DOHH2 (cell line): Measurements from ENCODE around the gene WFS1.

Experiments
- H3F3A ChIP-seq: fragments of 200-600 bp; sonication (generic), shearing (Covaris generic); 2 replicates; pipeline ENCODE4 v1.6.0; 2016; ENCODE audit warnings: antibody characterized with exemption, mild to moderate bottlenecking; ENCODE audit not compliant: control insufficient read depth, insufficient read depth
- H3K27ac ChIP-seq: fragments of 200-600 bp; sonication (generic); 2 replicates; pipeline ENCODE4 v1.5.1; 2014; ENCODE audit warnings: low read depth, mild to moderate bottlenecking, low read length, moderate library complexity
- H3K27me3 ChIP-seq: fragments of 200-600 bp; sonication (generic); 2 replicates; pipeline ENCODE4 v1.6.1; 2014; ENCODE audit warnings: mild to moderate bottlenecking, low read length, mixed read lengths; ENCODE audit not compliant: control insufficient read depth
- H3K36me3 ChIP-seq: fragments of 200-600 bp; sonication (generic); 2 replicates; pipeline ENCODE4 v1.6.1; 2014; ENCODE audit warnings: mild to moderate bottlenecking, low read length, moderate library complexity, mixed read lengths; ENCODE audit not compliant: control insufficient read depth
- H3K4me1 ChIP-seq: fragments of 200-600 bp; sonication (generic); 2 replicates; pipeline ENCODE4 v1.6.1; 2014; ENCODE audit warnings: mild to moderate bottlenecking, low read length, mixed read lengths; ENCODE audit not compliant: control insufficient read depth
- H3K4me2 ChIP-seq: fragments of 200-600 bp; sonication (generic); 2 replicates; pipeline ENCODE4 v1.6.0; 2014; ENCODE audit warnings: mild to moderate bottlenecking, low read length, moderate library complexity
- H3K4me3 ChIP-seq: fragments of 200-600 bp; sonication (generic); 2 replicates; pipeline ENCODE4 v1.5.1; 2014; ENCODE audit warnings: mild to moderate bottlenecking, low read length, mixed read lengths
- H3K79me2 ChIP-seq: fragments of 200-600 bp; sonication (generic); 2 replicates; pipeline ENCODE4 v1.6.1; 2014; ENCODE audit warnings: mild to moderate bottlenecking, low read length, mixed read lengths; ENCODE audit not compliant: control insufficient read depth
- H3K9me2 ChIP-seq: fragments of 200-600 bp; sonication (generic); replicated peaks from 2 replicates; pipeline ENCODE4 v1.6.1; 2014; ENCODE audit warnings: mild to moderate bottlenecking, low read length, mixed read lengths; ENCODE audit not compliant: control insufficient read depth
- H3K9me3 ChIP-seq: fragments of 200-600 bp; sonication (generic); 2 replicates; pipeline ENCODE4 v1.6.1; 2014; ENCODE audit warnings: antibody characterized with exemption, low read length, mixed read lengths; ENCODE audit not compliant: control insufficient read depth, insufficient read depth
- H4K20me1 ChIP-seq: fragments of 200-600 bp; sonication (generic); 2 replicates; pipeline ENCODE4 v1.6.0; 2014; ENCODE audit warnings: low read depth, mild to moderate bottlenecking, antibody characterized with exemption, low read length, moderate library complexity; ENCODE audit not compliant: control insufficient read depth, insufficient read depth
- CTCF ChIP-seq: fragments of 200-600 bp; sonication (generic); IDR thresholded peaks from one replicate; pipeline ENCODE4 v1.5.1; 2014; ENCODE audit warnings: antibody characterized with exemption, mild to moderate bottlenecking, low read depth, low read length; ENCODE audit not compliant: poor library complexity, severe bottlenecking
- EZH2phosphoT487 ChIP-seq: fragments of 200-600 bp; sonication (generic); IDR thresholded peaks from 2 replicates; pipeline ENCODE4 v1.6.1; 2017; ENCODE audit warnings: borderline replicate concordance, mild to moderate bottlenecking, antibody characterized with exemption, low read length, moderate library complexity, mixed read lengths

The WFS1 gene

DNA sequence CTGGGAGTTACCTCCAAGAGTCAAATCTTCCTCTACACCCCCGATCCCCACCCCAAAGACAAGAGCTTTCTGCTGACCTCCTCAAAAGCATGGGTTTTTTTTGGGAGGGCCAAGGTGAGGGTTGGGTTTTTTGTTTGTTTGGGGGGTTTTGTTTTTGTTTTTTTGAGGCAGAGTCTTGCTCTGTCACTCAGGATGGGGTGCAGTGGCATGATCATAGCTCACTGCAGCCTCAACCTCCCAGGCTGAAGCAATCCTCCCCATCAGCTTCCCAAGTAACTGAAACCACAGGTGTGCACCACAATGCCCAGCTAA lies 18.7 kb upstream of the WFS1 start:
- no peaks in the 10 kb centered on the region for H3K9me3 ChIP-seq
- H3K4me3 ChIP-seq: no peak overlapping the region
- no peaks in the 10 kb centered on the region for H3F3A ChIP-seq
- no peaks in the 10 kb centered on the region for H4K20me1 ChIP-seq
- H3K4me2 ChIP-seq: no peak overlapping the region
- no peak overlapping the region for H3K27ac ChIP-seq
- no peaks in the 10 kb centered on the region for H3K36me3 ChIP-seq
- TF ChIP-seq CTCF: no peak
- TF ChIP-seq EZH2phosphoT487: no peak
- peaks cover 5% of the 10 kb centered on the region; the same call in 1 of the 2 replicates for H3K27me3 ChIP-seq
- H3K9me2 ChIP-seq: no peaks in the 10 kb centered on the region
- H3K4me1 ChIP-seq: no peaks in the 10 kb centered on the region
- H3K79me2 ChIP-seq: no peaks in the 10 kb centered on the region

DNA sequence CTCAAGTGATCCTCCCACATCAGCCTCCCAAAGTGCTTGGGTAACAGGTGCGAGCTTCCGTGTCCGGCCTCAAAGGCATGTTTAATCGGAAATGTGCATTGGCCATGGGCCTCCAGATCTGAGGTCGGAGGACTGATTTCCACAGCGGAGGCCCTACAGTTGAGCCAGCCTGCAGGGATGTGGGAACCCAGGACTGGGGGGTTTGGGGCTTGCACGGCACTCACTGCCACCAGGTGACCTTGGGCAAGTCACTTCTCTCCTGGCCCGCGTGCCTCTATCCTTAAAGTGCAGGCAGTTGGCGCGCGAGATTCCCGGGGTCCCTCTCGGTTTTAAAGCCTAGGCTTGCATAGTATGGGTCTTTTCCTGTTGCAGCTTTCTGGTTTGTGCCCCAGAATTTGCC lies 18.3 kb upstream of the WFS1 start:
- H3K36me3 ChIP-seq: no peaks in the 10 kb centered on the region
- TF ChIP-seq CTCF: no peak
- TF ChIP-seq EZH2phosphoT487: no peak
- peaks cover 5% of the 10 kb centered on the region; the same call in 1 of the 2 replicates for H3K27me3 ChIP-seq
- no peaks in the 10 kb centered on the region for H3K9me3 ChIP-seq
- no peaks in the 10 kb centered on the region for H3F3A ChIP-seq
- H3K79me2 ChIP-seq: no peaks in the 10 kb centered on the region
- H3K9me2 ChIP-seq: no peaks in the 10 kb centered on the region
- no peak overlapping the region for H3K27ac ChIP-seq
- H3K4me1 ChIP-seq: no peaks in the 10 kb centered on the region
- no peak overlapping the region for H3K4me2 ChIP-seq
- H3K4me3 ChIP-seq: no peak overlapping the region
- no peaks in the 10 kb centered on the region for H4K20me1 ChIP-seq

GRCh38 chr4:6252051-6252450 lies 17.6 kb upstream of the WFS1 start:
- H3K36me3 ChIP-seq: no peaks in the 10 kb centered on the region
- TF ChIP-seq CTCF: no peak
- no peak for TF ChIP-seq EZH2phosphoT487

DNA sequence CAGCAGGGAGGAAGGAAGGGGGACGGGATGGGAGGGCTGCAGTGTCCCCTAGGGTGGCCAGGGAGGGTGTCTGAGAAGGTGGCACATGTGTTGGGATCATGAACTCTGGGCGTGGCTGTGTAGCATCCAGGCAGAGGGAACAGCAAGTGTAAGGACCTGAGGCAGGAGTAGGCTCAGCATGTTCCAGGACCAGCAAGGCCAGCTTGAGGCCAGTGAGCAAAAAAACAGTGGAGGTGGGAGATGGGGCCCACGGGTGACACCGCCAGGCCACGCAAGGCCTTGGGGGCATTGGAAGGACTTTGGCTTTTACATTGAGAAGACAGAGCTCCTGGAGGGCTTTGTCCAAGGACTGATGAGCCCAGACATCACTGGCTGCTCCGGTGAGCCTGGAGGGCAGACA lies 16.5 kb upstream of the WFS1 start:
- Histone ChIP-seq H3K9me2 (no peaks in the 10 kb centered on the region), H3K27ac (no peak overlapping the region), H3K4me3 (no peak overlapping the region), H3K4me2 (no peak overlapping the region), H4K20me1 (no peaks in the 10 kb centered on the region), H3K27me3 (peaks cover 5% of the 10 kb centered on the region; the same call in 1 of the 2 replicates), H3F3A (no peaks in the 10 kb centered on the region), H3K9me3 (no peaks in the 10 kb centered on the region), H3K36me3 (no peaks in the 10 kb centered on the region), H3K4me1 (no peaks in the 10 kb centered on the region), H3K79me2 (no peaks in the 10 kb centered on the region)
- TF ChIP-seq EZH2phosphoT487 (no peak), CTCF (no peak)

More at GRCh38 chr4:6252051-6252450, 17.6 kb upstream of the WFS1 start:
- no peak overlapping the region for H3K4me2 ChIP-seq
- H3K4me1 ChIP-seq: no peaks in the 10 kb centered on the region
- peaks cover 5% of the 10 kb centered on the region; the same call in 1 of the 2 replicates for H3K27me3 ChIP-seq
- no peak overlapping the region for H3K27ac ChIP-seq
- no peaks in the 10 kb centered on the region for H3K9me3 ChIP-seq
- no peak overlapping the region for H3K4me3 ChIP-seq
- no peaks in the 10 kb centered on the region for H3K79me2 ChIP-seq
- H3F3A ChIP-seq: no peaks in the 10 kb centered on the region
- no peaks in the 10 kb centered on the region for H4K20me1 ChIP-seq
- H3K9me2 ChIP-seq: no peaks in the 10 kb centered on the region
